ENCODE measurements around the gene KCNT1.

The KCNT1 gene

GRCh38 chr9:135785013-135785575 lies 83.1 kb downstream of the KCNT1 start:
- no peak for TF ChIP-seq CTCF (IDR thresholded peaks at IDR 0.05; ENCODE audit: extremely low read depth, missing control alignments)

GRCh38 chr9:135786146-135786690 lies 84.2 kb downstream of the KCNT1 start:
- no peak for TF ChIP-seq CTCF (IDR thresholded peaks at IDR 0.05; ENCODE audit: extremely low read depth, missing control alignments)
- no peak for DNase-seq (ENCODE audit: low spot score)

More at GRCh38 chr9:135785013-135785575, 83.1 kb downstream of the KCNT1 start:
- no peak for DNase-seq (ENCODE audit: low spot score)

DNA sequence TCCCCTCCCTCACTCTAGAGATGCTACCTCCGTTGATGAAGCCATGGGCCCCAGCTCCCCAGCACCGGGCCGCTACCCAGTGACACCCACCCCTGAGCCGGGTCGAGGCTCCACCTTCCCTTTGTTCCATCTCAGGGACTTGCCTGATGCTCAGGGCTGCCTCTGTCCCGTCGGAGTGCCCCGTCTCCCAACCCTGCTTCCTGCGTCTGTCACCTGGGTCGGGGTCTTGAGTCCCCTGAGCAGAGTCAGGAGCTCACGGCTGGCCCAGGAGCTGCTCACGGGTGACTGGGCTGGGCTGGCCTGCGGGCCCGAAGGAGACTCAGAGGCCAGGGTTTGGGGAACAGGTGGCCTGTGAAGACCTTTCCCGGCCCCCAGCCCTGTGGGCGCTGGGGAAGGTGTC lies 85.3 kb downstream of the KCNT1 start:
- no peak for TF ChIP-seq CTCF (IDR thresholded peaks at IDR 0.05; ENCODE audit: extremely low read depth, missing control alignments)

GRCh38 chr9:135787776-135788575 lies 86.0 kb downstream of the KCNT1 start:
- no peak for DNase-seq (ENCODE audit: low spot score)
- TF ChIP-seq CTCF (IDR thresholded peaks at IDR 0.05; ENCODE audit: extremely low read depth, missing control alignments), result no peak

More for the DNA sequence above, 85.3 kb downstream of the KCNT1 start:
- DNase-seq (ENCODE audit: low spot score), result no peak

GRCh38 chr9:135788576-135789300 lies 86.8 kb downstream of the KCNT1 start:
- no peak for DNase-seq (ENCODE audit: low spot score)
- TF ChIP-seq CTCF (IDR thresholded peaks at IDR 0.05; ENCODE audit: extremely low read depth, missing control alignments), result no peak

- DNase-seq (ENCODE audit: low spot score), result no peak
Measured at GRCh38 chr9:135789838-135790291, 87.9 kb downstream of the KCNT1 start.

More at GRCh38 chr9:135789838-135790291, 87.9 kb downstream of the KCNT1 start:
- no peak for TF ChIP-seq CTCF (IDR thresholded peaks at IDR 0.05; ENCODE audit: extremely low read depth, missing control alignments)
